NCI-H2227 (cell line): ENCODE data around the gene CDC42BPA.

Experiments used
- DNase-seq: peaks from one replicate; lab custom pipeline; 2025; ENCODE audit not compliant: unreplicated experiment; lab: John Stamatoyannopoulos, UW

The CDC42BPA gene

GRCh38 chr1:227335242-227336020 is 17.1 kb upstream of the CDC42BPA start:
- DNase-seq = no peak

- DNase-seq = no peak
Measured at GRCh38 chr1:227333423-227333822, 15.1 kb upstream of the CDC42BPA start.

GRCh38 chr1:227330279-227331076 is 12.2 kb upstream of the CDC42BPA start:
- DNase-seq = no peak

- no peak for DNase-seq
Measured at GRCh38 chr1:227328405-227329019, 10.2 kb upstream of the CDC42BPA start.

GRCh38 chr1:227325156-227325555 is 6.9 kb upstream of the CDC42BPA start:
- DNase-seq = no peak

- no peak for DNase-seq
Measured at GRCh38 chr1:227323967-227324268, 5.6 kb upstream of the CDC42BPA start.

GRCh38 chr1:227323171-227323966 is 5.1 kb upstream of the CDC42BPA start:
- DNase-seq = no peak

GRCh38 chr1:227322376-227322775 is 4.1 kb upstream of the CDC42BPA start:
- no peak for DNase-seq

GRCh38 chr1:227321035-227321434 is 2.7 kb upstream of the CDC42BPA start:
- DNase-seq = no peak

- no peak for DNase-seq
Measured at GRCh38 chr1:227320476-227320875, 2.2 kb upstream of the CDC42BPA start.

- DNase-seq = peak; percentile 80
Measured at GRCh38 chr1:227318853-227319607, 738 bp upstream of the CDC42BPA start.

GRCh38 chr1:227317523-227318015 is 723 bp downstream of the CDC42BPA start:
- peak; percentile 79 for DNase-seq

GRCh38 chr1:227317011-227317451 is 1.3 kb downstream of the CDC42BPA start:
- no peak for DNase-seq

GRCh38 chr1:227316456-227316855 is 1.8 kb downstream of the CDC42BPA start:
- no peak for DNase-seq

- DNase-seq = peak; percentile 13
Measured at GRCh38 chr1:227315629-227316346, 2.5 kb downstream of the CDC42BPA start.

- DNase-seq = no peak
Measured at GRCh38 chr1:227314014-227314848, 4.1 kb downstream of the CDC42BPA start.

- no peak for DNase-seq
Measured at GRCh38 chr1:227312361-227313025, 5.8 kb downstream of the CDC42BPA start.

- DNase-seq = no peak
Measured at GRCh38 chr1:227311389-227312001, 6.8 kb downstream of the CDC42BPA start.
